Measurements from ENCODE around the gene KRTAP5-5.
"Not testable (repeated sequence)": the region's sequence is repeated elsewhere in the genome, so short reads cannot be mapped to it uniquely, and the experiment has no call there.

KRTAP5-5 gene

GRCh38 chr11:1643146-1643690 lies 13.6 kb downstream of the KRTAP5-5 start:
- no peak for DNase-seq

GRCh38 chr11:1644601-1645356 lies 15.2 kb downstream of the KRTAP5-5 start:
- no peak for DNase-seq

- no peak for DNase-seq
Measured at GRCh38 chr11:1645357-1645821, 15.8 kb downstream of the KRTAP5-5 start.

DNA sequence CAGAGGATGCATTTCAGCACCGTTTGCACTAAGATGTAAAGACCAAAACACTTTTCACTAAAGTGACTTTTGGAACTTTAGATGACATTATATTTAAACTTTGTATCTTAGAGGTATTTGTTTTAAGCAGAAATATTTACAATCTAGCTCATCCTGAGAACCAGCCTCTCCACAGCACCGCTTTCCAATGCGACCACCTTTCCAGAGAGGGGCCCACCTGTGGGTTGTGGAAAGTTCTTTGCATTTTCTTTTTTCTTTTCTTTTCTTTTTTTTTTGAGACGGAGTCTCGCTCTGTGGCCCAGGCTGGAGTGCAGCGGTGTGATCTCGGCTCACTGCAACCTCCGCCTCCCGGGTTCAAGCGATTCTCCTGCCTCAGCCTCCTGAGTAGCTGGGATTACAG lies 17.0 kb downstream of the KRTAP5-5 start:
- DNase-seq: not testable (repeated sequence)

DNA sequence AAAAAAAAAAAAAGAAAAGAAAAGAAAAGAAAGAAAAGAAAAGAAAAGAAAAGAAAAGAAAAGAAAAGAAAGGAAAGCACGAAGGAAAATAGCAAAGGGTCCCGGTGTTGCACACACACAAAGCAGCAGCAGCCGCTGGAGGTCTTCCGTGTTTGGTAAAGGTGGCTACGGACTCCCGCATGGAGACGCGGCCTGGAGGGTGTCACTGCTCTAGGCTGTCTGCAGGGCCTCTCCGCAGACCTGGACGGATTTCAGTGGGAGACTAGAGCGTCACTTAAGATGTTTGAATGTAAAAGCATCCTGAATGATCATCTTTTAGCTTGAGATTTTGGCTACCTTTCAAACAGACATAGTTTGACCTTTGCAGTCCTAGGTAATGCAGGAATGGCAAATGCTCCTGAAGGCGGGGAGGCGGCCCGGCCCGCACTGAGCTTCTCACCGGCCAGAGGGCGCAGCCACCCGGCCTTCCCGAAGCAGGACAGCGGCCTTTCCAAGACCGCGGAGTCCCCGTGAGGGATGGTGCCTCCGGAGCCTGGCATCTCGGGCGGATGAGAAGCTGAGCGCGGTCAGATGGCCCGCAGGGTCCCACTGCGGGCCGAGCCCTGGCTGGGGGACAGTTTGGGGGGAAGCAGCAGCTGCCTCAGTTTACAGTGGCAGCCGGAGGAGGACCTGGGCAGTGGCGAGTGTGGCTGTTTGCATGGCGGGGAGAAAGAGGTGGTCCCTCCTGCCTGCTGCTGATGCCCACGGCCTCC lies 18.5 kb downstream of the KRTAP5-5 start:
- DNase-seq: no peak

GRCh38 chr11:1648653-1649420 lies 19.3 kb downstream of the KRTAP5-5 start:
- DNase-seq: no peak

GRCh38 chr11:1650034-1650917 lies 20.7 kb downstream of the KRTAP5-5 start:
- no peak for DNase-seq

DNA sequence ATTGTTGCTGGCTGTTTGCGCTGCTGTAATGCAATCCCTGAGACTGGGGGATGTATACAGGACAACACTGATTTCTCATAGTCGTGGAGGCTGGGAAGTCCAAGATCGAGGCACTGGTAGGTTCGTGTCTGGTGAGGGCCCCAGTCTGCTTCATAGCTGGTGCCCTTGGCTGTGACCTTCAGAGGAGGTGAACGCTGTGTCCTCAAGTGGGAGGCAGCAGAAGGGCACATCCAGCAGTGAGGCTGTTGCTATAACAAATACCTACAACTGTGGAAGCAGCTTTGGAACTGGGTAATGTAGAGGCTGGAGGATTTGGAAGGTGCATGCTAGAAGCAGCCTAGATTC lies 21.3 kb downstream of the KRTAP5-5 start:
- no peak for DNase-seq

DNA sequence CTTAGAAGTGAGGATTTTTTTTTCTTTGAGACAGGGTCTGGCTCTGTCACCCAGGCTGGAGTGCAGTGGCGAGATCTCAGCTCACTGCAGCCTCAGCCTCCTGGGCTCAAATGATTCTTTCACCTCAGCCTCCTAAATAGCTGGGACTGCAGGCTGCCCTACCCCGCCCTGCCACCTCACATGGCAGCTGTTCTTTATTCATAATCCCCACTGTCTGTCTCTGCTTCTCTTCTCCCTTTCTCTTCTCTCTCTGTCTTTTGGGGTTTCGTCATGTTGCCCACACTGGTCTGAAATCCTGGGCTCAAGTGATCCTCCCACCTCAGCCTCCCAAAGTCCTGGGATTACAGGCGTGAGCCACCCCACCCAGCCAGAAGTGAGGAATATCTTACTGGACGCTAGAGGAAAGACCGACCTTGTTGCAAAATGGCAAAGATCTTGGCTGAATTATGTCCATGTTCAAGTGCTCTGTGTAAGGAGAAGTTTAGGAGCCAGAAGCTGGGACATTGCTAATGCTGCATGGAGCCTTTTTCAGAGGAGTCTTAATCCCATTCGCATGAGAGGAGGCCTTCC lies 21.9 kb downstream of the KRTAP5-5 start:
- no peak for DNase-seq

GRCh38 chr11:1652026-1652425 lies 22.5 kb downstream of the KRTAP5-5 start:
- DNase-seq: no peak

DNA sequence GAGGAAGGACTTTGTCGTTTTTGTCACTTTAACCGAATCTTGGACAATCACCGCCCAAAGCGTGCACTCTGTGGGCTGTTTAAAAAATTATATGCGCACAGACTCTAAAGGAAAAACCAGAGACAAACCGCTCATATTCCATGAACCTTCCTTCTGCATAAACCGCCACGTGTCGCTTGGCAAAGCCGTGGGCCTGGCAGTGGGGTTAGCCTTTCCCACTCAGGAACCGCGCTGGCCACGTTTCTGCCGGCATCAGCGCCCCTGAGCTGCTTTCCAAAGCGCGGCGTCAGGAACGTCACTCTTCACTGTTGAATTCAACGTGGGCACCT lies 22.8 kb downstream of the KRTAP5-5 start:
- DNase-seq: no peak

- peak; percentile 45 to 76 (median 66) for DNase-seq
Measured at GRCh38 chr11:1652771-1653540, 23.4 kb downstream of the KRTAP5-5 start.

DNA sequence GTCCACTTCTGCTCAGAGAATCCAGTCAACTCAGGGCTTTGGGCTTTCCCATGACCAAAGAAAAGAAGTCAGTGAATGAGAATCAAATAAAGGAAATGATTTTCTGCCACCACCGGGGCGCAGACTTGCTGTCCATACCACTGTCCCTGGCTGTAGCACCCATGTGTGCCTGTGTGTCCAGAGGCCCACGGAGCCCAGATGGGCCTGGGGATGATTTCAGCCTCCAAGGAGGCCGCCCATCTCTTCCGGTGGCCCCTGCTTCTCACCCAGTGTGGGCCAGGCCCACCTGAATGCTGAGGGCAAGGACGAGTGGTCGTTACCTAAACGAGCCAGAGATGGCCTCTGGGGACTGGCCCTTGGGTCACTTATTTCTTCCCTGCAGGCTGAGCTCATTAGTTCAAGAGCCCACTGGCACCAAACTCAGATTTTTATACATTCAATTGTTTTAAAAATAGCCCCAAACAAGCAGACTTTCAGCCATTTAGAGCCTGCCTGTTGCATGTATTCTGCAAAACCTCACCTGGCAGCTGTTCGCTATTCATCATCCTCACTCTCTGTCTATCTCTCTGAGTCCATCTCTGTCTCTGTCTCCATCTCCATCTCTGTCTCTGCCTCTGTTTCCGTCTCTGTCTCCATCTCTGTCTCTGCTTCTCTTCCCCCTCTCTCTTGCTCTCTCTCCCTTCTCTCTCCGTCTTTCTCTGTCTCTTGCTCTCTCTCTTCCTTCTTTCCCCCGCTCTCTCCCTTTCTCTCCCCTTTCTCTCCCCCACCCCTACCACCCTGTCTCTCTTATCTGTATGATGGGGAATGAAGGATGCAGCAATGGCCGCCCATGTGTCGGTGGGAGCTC lies 24.2 kb downstream of the KRTAP5-5 start:
- DNase-seq: no peak

GRCh38 chr11:1654388-1655167 lies 25.0 kb downstream of the KRTAP5-5 start:
- DNase-seq: no peak

DNA sequence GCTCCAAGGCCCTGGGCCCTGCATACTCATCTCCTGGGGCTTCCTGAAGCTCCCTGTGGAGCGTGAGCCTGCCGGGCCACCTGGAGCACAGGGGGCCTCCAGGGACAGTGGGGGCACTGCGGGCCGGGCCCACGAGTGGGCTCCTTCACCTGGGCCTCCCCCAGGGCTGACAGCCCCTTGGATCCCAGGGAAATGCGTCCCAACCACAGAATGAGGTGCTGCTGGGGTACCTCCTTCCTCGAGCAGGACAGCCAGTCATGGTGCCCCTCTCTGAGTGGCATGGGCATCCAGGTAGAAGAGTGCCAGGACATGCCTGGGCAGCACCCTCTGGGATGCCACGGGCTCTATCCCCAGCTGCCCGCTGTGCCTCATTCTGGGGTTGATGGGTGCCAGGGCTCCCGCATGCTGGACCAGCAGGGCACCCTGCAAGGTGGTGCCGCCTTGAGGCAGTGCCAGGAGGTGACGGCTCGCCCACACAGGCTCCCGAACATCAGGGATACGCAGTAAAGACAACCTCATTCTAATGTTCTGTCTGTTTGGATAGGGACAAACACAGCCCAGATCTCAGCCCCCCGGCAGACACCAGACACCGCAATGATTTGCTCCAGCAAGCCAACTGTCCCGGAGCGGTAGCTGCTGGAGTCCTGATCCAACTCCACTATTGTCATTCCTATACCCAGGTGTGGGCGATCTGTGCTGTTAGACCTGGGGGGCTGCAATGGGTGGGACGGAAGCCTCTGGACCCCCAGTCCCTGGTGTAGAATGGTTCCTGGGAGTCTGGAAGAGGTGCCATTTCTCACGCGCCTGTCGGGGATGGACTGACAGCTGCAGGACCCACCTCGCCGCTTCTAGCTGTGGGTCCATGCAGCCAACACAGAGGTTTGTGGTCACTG lies 25.8 kb downstream of the KRTAP5-5 start:
- DNase-seq: no peak

- DNase-seq: no peak
Measured at GRCh38 chr11:1656061-1656441, 26.5 kb downstream of the KRTAP5-5 start.

- no peak for DNase-seq
Measured at GRCh38 chr11:1656670-1657069, 27.1 kb downstream of the KRTAP5-5 start.

DNA sequence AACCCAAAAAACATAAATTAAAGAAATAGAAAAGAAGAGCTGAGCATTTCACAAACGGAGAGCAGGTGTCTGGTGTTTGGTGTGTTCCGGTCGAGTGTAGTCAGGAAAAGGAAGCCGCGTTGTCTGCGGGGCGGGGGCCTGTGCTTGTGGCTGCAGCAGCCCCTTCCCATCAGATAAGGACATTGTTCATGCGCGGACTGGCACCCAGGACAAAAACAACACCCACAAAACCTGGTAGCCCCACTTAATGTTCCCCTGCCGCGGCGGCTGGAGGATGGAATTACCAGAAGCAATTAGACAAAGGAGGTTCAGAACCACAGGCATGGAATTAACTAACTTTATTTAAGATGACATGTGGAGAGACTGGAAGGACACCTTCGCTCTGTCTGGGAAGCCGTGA lies 29.9 kb downstream of the KRTAP5-5 start:
- no peak for DNase-seq
